ENCODE results near the gene ATP9B.

The ATP9B gene

GRCh38 chr18:79392226-79392625 is 323.0 kb downstream of the ATP9B start:
- no peak for TF ChIP-seq CTCF (IDR thresholded peaks at IDR 0.05; ENCODE audit: low read depth, low read length, missing control alignments)
- DNase-seq (ENCODE audit: low read depth), result no peak
- H3K4me3 ChIP-seq (ENCODE audit: low read depth, low read length), result no peak overlapping the region

- no peak for TF ChIP-seq CTCF (IDR thresholded peaks at IDR 0.05; ENCODE audit: low read depth, low read length, missing control alignments)
- H3K4me3 ChIP-seq (ENCODE audit: low read depth, low read length), result no peak overlapping the region
- no peak for DNase-seq (ENCODE audit: low read depth)
Measured at GRCh38 chr18:79393181-79393634, 324.0 kb downstream of the ATP9B start.

- H3K4me3 ChIP-seq (ENCODE audit: low read depth, low read length), result peak overlapping the region; percentile 51
- no peak for DNase-seq (ENCODE audit: low read depth)
- TF ChIP-seq CTCF (IDR thresholded peaks at IDR 0.05; ENCODE audit: low read depth, low read length, missing control alignments), result no peak
Measured at GRCh38 chr18:79393635-79394533, 324.7 kb downstream of the ATP9B start.

GRCh38 chr18:79394534-79395307 is 325.5 kb downstream of the ATP9B start:
- TF ChIP-seq CTCF (IDR thresholded peaks at IDR 0.05; ENCODE audit: low read depth, low read length, missing control alignments), result no peak
- H3K4me3 ChIP-seq (ENCODE audit: low read depth, low read length), result peak overlapping the region; percentile 14
- no peak for DNase-seq (ENCODE audit: low read depth)

GRCh38 chr18:79395308-79395640 is 326.1 kb downstream of the ATP9B start:
- H3K4me3 ChIP-seq (ENCODE audit: low read depth, low read length), result no peak overlapping the region
- no peak for TF ChIP-seq CTCF (IDR thresholded peaks at IDR 0.05; ENCODE audit: low read depth, low read length, missing control alignments)
- no peak for DNase-seq (ENCODE audit: low read depth)

- no peak for TF ChIP-seq CTCF (IDR thresholded peaks at IDR 0.05; ENCODE audit: low read depth, low read length, missing control alignments)
- H3K4me3 ChIP-seq (ENCODE audit: low read depth, low read length), result peak within 1 kb of the TSS; percentile 54
- DNase-seq (ENCODE audit: low read depth), result no peak
Measured at GRCh38 chr18:79395761-79396404, 326.7 kb downstream of the ATP9B start, which contains the start of gene NFATC1. NFATC1 (plus strand) TSS chr18:79395930; CDS start chr18:79396225, 295 bp downstream.

All from GM12864 (cell line).